Chondrocyte (in vitro differentiated cells): ENCODE data around the gene SEC31A. TPM values are rescaled to one million over a fixed set of nuclear protein-coding genes. Genes with fewer than 3 reads are reported as not detected.

Experiments
- DNase-seq: peaks from one replicate; pipeline ENCODE4 v3.0.0; 2021; ENCODE audit warnings: mixed read lengths, low spot score
- H3K27ac Mint-ChIP-seq: one replicate; pipeline ENCODE4 v1.8.0; 2021; ENCODE audit warnings: mild to moderate bottlenecking, moderate library complexity, mixed read lengths; ENCODE audit not compliant: unreplicated experiment
- H3K27me3 Mint-ChIP-seq: 2 replicates; pipeline ENCODE4 v1.8.0; 2021; ENCODE audit warnings: low read depth, mixed read lengths
- H3K36me3 Mint-ChIP-seq: 2 replicates; pipeline ENCODE4 v1.8.0; 2021; ENCODE audit warnings: low read depth, mixed read lengths
- H3K4me1 Mint-ChIP-seq: 2 replicates; pipeline ENCODE4 v1.8.0; 2021; ENCODE audit warnings: low read depth, mild to moderate bottlenecking, mixed read lengths
- H3K4me3 Mint-ChIP-seq: one replicate; pipeline ENCODE4 v1.8.0; 2021; ENCODE audit warnings: mild to moderate bottlenecking, moderate library complexity, mixed read lengths; ENCODE audit not compliant: unreplicated experiment
- H3K9me3 Mint-ChIP-seq: 2 replicates; pipeline ENCODE4 v1.8.0; 2021; ENCODE audit warnings: low read depth, mixed read lengths
- CTCF ChIP-seq: fragments of 200-600 bp; sonication (generic); IDR thresholded peaks from 2 replicates; pipeline ENCODE4 v1.5.0; 2021; ENCODE audit warnings: antibody characterized with exemption, mild to moderate bottlenecking, moderate library complexity
- total RNA-seq: library from RNA; stranded (reverse); gene quantifications from 3 replicates; pipeline ENCODE4 v1.2.1, GENCODE V29; 2021

SEC31A gene
- total RNA-seq, 1 donor from 2014 or later = 421 TPM

DNA sequence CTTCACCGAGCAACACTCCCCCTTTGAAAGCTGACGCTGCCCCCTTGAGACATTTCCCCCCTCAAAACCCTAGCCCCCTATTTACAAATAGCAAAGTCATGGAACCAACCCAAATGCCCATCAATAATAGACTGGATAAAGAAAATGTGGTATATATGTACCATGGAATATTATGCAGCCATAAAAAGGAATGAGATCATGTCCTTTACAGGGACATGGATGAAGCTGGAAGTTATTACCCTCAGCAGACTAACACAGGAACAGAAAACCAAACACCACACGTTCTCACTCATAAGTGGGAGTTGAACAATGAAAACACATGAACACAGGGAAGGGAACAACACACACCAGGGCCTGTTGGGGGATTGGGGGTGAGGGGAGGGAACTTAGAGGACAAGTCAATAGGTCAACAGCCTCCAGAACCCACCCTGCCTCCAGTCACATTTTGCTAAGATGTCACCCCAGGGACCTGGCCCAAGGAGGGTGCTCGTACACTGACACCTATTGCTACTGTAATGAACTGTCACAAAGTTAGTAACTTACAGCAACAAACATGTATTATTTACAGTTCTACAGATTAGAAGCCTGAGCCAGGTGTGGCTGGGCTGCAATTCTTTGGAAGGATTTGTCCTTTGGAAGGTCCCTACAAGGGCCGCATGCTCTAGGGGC is 113.0 kb downstream of the SEC31A start:
- Mint-ChIP-seq H3K4me1 (peaks cover 70% of the 10 kb centered on the region), H3K27me3 (no peaks in the 10 kb centered on the region), H3K36me3 (no peaks in the 10 kb centered on the region), H3K9me3 (no peaks in the 10 kb centered on the region), H3K4me3 (no peak overlapping the region), H3K27ac (no peak overlapping the region)
- no peak for TF ChIP-seq CTCF
- DNase-seq = no peak

DNA sequence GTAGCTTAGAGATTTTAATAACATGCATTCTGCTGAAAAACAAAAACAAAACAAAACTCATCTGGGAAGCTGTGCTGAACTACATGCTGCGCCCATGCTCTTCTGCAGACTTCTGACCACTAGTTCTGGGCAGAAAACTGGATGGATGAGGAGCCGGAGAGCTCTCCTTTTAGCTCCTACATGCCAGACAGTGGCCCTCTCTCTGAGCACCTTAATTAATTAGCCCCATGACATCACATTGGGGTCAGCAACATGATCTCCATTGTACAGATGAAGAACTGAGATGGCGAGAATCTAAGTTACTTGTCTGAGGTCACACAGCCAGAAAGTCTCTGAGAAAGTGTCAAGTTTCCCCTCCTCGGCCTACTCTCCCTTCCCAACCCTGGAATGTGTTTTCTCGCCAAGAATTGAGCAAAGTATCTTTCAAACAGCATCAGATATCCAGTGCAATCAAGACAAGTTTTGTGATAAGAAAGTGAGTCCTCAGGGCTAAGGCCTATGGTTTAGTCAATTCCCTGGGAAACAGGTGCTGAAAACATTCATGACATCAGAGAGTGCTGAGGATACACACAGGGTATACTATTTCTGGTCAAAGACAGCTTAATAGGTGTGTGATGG is 113.9 kb downstream of the SEC31A start:
- H3K36me3 Mint-ChIP-seq = no peaks in the 10 kb centered on the region
- no peak for DNase-seq

DNA sequence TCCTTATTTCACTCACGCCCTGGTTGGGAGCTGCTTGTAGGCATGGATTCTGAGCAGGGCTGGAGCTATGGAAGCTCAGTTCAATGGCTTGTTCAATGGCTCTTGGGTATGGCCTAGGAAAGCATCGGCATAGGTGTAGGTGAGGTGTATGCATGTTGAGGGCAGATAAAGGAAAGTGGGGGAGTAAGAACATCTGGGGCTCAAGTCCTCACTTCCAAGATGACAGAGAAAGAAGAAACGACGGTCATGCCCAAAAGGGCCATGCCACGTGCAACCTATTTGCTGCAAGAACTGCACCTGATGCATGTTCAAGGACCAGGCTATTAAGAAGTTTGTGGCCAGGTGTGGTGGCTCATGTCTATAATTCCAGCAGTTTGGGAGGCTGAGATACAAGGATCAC is 115.7 kb downstream of the SEC31A start:
- H3K27ac Mint-ChIP-seq = no peak overlapping the region
- H3K9me3 Mint-ChIP-seq = no peaks in the 10 kb centered on the region
- TF ChIP-seq CTCF = no peak
- no peak for DNase-seq
- no peak overlapping the region for H3K4me3 Mint-ChIP-seq
- no peaks in the 10 kb centered on the region for H3K36me3 Mint-ChIP-seq
- H3K4me1 Mint-ChIP-seq = peaks cover 44% of the 10 kb centered on the region
- no peaks in the 10 kb centered on the region for H3K27me3 Mint-ChIP-seq

More for the DNA sequence above, 113.9 kb downstream of the SEC31A start:
- Mint-ChIP-seq H3K27me3 (no peaks in the 10 kb centered on the region), H3K4me1 (peaks cover 62% of the 10 kb centered on the region), H3K4me3 (no peak overlapping the region), H3K27ac (peak overlapping the region; percentile 83), H3K9me3 (no peaks in the 10 kb centered on the region)
- no peak for TF ChIP-seq CTCF

- no peaks in the 10 kb centered on the region for H3K9me3 Mint-ChIP-seq
- H3K36me3 Mint-ChIP-seq = no peaks in the 10 kb centered on the region
- DNase-seq = no peak
- H3K4me1 Mint-ChIP-seq = peaks cover 41% of the 10 kb centered on the region
- H3K27me3 Mint-ChIP-seq = no peaks in the 10 kb centered on the region
- H3K27ac Mint-ChIP-seq = peak overlapping the region; percentile 56
- no peak for TF ChIP-seq CTCF
- peak overlapping the region; percentile 21 for H3K4me3 Mint-ChIP-seq
Measured at GRCh38 chr4:82774711-82775171, 116.2 kb downstream of the SEC31A start.

DNA sequence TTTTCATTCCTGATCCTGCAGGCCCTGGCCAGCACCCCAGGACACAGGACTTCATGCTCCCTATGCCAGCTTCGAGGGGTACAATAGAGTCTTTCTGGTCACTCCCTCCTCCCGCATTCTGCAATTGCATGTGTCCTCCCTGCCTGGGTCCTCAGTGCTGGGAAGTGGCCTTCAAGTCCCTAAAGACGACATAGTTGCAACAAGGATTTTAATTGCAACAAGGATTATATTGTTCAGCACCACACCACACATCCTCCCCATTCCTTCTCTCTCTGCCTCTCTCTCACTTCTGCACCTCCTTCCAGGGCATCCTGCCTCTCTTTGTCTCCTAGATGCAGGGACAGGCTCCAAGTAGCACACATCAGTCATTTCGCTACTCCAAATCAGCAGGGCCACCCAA is 117.9 kb downstream of the SEC31A start:
- Mint-ChIP-seq H3K9me3 (no peaks in the 10 kb centered on the region), H3K27ac (no peak overlapping the region), H3K27me3 (no peaks in the 10 kb centered on the region), H3K36me3 (no peaks in the 10 kb centered on the region), H3K4me1 (peaks cover 38% of the 10 kb centered on the region), H3K4me3 (no peak overlapping the region)
- no peak for DNase-seq
- no peak for TF ChIP-seq CTCF
